ENCODE data around the gene RBP2.

The RBP2 gene

DNA sequence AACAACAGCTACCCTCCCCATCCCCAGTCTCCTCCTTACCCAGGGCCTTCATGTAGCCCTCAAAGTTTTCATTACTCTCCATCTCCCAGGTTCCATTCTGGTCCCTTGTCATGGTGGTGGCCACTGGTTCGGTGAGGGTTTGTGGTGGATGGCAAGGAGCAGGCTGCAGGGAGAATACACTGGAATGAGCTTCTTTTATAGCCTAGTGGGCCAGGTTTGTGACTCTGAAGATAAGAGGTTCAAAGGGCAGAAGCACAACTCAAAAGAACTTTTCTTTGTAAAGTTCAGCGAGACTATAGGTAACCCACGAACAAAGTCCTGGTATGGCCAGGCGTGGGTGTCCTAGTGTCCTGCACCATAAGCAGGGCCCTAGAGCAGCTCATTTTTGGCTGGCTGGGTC is at the start of gene RBP2:
Gene RBP2, minus strand, starts transcription at position 169 of the 400 bp plus-strand sequence. Its CDS starts 57 bp downstream, at position 112.
- DNase-seq: no peak

DNA sequence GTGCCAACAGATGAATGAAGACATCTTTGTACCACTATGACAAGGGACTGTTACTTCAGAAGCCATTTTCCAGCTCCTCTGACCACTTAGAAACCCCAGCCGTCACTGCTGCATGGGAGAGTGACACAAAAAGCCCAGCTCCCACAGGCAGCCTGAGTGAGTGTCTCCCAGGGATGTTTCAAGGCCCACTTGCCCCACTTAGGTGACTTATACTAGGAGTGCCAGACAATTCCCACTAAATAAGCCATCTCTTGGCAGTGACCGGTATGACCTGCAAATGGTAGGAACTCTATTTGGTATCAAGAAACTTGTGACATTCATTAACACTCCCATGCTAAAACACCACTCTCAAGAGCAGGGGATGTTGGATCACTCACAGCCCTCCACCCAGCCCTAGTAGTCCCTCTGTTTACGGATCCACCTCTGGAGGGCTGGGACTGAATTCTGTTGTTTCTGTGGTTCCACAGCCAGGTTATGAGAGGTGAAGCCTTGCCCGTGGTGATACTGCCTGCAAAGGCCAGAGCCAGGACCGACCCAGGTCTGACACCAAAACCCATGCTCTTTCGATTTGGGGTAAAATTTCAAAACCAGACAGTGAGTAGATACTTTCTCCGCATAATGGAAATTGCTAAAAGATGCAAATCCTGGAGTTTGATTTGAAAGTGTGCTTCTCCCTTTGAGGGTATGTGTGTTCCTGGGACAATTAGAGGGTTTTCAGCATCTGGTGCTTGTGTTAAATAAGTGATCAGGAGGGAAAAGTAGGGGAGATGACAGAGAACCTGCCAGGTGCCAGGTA is 48.7 kb upstream of the RBP2 start:
- no peak for DNase-seq

DNA sequence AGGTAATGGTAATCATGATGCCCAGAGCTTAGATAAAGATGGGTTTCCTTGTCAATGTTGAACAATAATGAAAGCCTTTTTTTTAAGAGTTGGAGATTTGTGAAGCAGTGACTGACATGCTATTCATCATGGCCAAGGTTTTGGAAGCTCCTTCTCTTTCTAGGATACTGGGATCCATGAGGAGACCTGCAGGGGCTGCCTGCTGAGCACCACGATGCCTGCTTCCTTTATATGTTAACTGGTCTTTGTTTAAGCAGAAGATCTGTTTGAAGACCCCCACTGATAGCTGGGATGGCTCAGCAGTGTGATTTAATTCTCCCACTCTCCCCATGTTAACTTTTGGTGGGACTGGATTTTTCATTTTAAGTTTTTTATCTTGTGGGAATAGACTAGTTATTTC is 47.4 kb upstream of the RBP2 start:
- no peak for DNase-seq

DNA sequence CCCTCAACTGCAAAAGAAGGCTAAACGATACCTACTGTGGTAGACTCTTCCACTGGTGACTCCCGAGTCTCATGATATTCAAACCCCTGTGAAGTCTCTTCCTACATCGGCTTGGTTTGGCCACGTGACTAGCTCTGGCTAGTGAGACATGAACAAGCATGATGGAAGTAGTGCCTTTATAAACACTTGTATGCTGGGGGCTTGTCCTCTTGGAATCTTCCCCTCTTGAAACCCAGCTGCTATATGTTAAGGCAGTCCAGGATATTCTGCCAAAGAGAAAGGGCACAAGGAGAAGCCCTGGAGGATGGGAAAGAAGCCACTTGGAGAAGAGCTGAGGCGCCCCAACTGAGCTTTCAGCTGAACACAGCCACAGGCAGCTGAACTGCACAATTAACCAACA is 46.9 kb upstream of the RBP2 start:
- no peak for DNase-seq

DNA sequence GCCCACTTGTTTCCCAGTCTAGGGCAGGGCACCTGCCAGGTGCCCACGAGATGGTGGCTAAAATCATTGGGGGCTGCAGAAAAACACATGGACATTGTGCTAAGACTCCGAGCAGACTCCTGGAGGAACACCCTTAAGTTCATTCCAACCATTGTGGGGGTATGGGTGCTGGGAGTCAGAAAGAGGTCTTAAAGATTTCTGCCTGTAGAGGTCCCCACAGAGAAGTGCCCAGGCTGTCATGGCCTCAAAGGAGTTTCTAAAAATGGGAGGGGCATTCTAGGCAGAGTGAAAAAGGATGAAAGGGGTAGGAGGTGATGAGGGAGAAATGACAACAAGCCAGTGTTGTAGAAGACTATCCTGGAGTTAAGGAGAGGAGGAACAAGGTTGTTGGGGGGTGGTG is 46.1 kb upstream of the RBP2 start:
- DNase-seq: no peak

DNA sequence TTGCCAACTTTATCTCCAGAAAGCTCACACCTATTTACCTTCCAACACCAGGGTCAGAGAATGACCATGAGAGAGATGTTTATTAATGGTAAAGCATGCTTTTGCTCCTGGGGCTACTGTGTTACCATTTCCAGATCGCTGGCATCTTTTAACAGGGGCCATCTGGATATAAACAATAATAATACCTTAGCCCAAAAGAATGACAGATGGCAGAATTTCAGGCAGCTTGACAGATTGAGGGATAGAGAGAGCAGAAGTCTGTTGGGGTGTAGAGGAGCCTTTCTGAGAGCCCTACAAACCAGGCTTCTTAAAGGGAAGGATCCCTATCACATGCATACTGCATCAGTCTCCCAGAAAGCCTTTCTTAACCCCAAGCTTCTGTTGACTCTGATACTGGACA is 45.5 kb upstream of the RBP2 start:
- DNase-seq: no peak

DNA sequence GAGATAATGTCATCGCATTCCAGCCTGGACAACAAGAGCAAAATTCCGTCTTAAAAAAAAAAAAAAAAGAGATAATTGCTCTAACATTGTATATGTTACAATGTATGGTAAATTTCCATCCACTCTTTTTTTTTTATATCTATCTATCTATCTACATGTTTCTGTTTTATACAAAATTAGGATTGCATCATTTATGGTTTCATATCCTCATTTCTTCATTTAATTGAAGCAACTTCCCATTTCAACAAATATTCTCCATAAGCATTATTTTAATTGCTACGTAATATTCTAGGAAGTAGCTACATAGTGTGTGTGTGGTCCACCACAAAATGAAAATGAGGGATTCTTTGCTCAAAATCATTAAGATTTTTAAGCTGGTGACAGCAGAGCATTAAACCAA is 44.8 kb upstream of the RBP2 start:
- no peak for DNase-seq

DNA sequence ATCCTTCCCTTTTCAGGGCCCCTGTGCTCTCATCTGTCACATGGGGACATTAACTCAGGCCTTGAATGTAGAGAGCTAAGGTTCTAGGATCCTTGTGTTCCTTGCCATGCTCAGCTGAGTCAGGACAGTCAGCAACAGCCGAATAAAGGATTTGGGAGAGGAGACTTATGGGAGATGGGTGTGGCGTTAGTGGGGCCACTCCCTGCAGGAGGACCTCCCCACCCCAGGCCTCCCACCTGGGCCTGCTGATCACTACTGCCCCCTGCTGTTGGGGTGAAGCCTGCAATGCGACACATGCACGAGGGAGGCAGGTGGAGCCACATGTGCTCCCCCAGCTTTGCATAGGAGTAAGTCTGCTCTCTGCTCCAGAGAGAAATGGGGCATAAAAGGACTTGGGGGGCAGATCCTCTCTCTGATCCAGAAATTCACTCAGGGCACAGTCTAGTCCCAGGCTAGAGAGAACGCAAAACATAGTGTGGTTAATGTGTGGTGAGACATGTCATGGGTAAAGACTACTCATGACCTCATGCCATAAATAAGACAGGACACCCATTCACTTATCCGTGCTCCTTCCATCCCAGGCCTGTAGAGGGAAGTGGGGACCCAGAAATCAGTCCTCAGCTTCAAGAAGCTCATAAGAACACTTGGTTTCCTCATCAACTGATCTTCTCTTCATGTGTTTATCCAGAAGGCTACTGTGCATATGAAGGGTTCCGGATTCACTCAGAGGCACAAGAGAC is 43.9 kb upstream of the RBP2 start:
- DNase-seq: no peak

DNA sequence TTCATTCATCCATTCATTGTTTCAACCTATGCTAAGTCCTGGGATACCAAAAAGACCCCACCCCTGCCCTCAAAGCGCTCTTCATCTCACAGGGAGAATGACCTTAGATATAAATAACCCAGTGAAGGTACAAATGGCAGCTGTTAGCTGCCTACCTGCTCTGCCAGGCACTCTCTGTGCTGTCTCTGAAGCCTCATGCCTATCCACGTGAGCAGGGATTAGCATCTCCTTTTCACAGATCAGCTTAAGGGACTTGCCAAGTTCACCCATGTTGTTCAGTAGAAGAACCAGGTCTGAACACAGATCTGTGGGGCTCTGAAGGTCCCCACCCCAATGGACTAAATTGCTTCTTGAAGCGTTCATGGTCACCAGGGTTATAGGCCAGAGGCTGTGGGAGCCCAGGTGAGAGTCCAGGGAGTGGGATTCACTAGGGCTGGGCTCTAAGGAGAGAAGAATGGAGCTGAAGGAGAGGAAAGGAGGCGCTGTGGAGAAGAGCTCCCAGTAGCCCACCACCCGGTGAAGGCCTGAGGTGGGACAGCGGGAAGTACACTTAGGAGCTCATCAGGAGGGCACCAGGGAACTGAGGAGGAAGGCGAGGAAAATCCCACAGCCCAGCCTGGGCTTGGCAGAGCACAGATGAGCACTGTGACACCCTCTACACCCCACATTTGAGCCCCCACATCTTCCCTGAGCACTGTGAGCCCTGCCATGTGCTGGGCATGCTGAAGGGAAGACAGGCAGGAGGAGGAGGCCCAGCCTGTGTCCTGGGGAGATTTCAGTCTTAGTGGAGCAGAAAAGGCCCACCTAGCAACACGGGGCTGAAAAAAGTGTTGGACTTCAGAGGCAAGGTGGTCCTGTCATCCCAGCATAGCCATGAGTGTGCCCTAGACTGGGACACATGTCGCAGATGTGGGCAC is 42.9 kb upstream of the RBP2 start:
- DNase-seq: no peak

DNA sequence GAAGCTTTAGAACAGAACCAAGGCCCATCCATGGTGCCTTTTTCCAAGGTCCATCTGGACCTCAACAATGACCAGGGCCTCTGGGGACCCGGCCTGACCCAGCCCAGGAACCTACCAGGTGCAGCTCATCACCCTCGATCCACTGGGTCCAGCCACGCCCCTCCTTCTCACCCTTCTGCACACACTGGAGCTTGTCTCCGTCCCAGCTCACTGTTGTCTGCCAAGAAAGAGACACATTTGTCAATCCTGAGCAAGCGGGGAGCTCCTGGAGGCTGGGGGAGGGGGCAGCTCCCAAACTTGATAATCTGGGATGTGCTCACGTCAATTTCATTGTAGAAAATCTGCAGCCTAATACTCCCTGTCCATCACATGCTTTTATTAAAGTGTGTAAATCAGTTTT is 42.0 kb upstream of the RBP2 start:
- no peak for DNase-seq

DNA sequence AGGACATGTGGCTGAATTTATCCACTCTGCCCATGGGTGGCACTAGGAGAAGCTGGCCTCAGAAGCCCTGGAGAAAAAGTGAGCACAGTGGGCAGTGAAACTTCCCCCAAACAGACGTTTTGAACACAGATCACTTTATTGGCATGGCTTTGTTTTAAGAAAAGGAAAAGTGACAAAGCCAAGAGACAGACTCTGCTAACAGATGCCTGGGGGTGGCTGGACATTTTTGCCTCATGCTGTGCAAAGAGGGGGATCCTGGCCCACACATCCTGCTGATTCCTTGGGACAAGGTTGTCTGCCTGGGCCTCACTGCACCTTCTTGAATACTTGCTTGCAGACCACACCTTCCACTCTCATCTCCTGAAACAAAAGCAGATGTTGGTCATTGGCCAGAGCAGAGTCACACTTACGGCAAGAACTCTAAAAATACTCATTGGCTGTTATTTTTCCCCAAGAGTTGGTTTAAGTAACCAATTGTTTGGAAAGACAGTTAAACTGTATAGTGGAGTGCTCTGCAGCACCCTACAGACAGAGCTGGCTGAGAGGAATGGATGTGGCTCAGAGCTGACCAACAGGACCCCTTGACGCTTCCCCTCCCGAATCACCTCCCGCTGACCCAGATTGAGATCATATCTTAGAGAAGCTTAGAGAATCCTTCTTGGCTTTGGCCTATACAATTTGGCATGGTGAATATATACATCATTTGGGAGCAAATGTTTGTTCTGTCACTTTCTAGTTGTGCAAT is 41.2 kb upstream of the RBP2 start:
- no peak for DNase-seq

DNA sequence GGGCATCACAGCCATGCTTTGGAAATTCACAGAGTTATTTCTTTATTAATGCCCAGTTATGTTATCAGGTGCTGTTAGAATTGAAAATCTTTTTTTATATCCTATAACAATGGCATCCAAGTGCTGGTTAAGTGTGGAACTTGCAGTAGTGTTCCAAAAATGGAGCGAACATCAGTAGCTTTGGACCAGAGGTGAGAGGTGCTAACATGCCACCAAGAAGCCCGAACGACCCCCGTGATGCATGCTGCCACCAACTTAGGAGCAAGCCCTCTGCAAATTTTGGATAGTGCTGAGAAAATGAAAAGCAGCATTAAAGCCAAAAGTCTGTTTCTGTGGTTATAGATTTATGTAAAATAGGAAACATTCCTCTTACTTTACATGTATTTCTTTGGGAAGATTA is 38.4 kb upstream of the RBP2 start:
- no peak for DNase-seq

DNA sequence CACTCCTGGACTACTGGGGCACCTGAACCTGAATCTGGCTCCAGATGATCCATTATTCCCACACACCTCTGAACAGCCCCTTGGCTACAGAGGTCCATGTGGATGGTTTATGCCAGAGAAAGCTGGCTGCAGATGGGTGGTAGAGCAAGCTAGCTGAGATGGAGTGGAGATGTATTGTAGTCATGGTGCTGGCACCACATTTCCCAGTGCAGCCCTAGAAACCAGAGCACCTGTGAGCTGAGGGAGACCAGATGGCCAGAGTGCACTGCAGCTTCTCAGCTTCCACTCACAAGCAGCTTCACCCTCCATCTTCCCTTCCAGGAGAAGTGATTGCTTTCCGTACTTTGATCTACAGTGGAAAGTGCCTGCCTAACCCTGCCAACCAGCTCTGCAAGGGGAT is 33.3 kb upstream of the RBP2 start:
- DNase-seq: no peak

DNA sequence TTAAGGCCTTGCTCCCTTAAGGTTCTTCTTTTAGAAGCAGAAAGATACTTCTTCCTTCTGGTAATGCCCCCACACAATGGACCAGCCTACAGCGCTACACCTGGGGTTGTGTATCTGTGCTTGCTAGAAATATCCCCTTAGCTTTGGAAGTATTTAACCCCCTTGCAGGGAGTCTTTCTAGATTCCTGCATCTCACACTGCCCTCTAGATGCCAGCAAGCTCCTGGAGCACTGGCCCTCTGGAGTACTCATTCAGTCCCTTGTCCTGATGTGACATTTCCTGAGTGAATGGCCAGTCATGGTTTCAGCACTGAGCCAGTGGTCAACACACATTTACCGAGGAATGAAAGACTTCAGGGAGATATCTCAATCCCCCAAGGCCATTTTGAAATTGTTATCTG is 30.4 kb upstream of the RBP2 start:
- no peak for DNase-seq

DNA sequence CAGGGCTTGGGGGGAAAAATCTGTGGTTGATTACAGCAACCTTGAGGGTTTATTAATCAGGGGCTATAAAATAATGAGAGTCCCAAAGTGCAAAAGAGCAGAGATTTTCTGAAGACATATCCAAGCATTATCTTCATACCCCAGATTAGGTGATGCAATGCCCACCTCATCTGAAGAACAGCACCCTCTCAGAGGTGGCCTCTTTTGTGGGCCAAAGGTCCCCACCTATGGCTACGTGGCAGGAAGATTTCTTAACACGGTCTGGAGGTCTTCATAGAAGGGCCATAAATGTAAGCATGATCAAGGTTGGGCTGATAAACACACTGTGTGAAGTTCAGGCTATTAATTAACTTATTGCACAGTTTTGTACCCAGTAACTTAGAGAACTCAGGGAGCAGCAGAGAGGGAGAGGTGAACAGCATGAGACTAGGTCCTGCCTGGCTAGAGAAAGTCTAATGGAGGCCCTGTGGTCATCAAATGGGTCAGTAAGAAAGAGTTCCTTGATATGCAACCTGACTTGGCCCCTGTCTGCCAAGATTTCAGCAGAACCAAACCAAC is 29.6 kb upstream of the RBP2 start:
- DNase-seq: no peak

DNA sequence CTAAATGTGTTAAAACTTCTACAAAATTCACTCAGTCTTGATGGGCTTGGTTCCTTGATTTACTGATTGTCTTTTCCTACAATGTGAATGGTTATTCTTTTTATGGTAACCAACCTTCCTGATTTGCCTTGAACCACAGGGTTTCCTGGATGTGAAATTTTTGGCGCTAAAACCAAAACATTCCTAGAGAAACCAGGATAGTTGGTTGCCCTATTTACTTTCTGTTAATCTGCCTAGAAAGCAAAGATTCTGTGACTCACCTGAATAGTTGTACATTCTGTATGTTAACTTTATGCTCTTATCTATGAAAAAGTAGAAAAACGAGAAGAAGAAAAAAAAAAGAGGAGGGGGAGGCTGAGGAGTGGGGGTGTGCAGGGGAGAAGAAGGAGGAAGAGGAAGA is 23.2 kb upstream of the RBP2 start:
- no peak for DNase-seq

DNA sequence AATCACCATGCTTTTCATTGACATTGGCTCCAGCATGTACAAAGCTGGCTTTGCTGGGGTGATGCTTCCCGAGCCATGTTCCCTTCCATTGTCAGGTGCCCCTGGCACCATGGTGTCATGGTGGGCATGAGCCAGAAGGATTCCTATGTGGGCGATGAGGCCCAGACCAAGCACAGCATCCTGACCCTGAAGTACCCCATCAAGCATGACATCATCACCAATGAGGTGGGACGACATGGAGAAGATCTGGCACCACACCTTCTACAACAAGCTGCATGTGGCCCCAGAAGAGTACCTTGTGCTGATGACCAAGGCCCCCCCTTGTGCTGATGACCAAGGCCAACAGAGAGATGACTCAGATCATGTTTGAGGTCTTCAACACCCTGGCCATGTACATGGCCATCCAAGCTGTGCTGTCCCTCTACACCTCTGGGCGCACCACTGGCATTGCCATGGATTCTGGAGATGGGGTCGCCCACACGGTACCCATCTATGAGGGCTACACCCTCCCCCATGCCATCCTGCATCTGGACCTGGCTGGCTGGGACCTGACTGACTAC is 17.6 kb upstream of the RBP2 start:
- no peak for DNase-seq

DNA sequence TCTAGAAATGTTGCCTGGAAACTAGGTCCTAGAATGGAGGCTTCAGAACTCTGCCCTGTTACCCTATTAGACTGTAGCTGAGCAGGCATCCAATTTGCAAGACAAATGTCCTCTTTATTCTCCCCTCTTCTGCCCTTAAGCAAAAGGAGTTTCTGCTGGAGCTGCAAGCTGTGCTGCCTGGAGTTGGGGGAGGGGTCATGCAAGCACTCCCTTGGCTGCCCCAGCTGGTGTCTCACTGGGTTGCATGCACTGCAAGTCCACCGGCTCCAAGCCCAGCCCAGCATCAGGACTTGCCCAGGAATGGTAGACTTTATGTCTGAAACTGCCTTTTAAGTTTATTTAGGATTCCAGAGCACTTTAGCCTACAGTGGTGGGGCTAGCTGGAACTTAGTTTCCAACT is 15.7 kb upstream of the RBP2 start:
- no peak for DNase-seq

DNA sequence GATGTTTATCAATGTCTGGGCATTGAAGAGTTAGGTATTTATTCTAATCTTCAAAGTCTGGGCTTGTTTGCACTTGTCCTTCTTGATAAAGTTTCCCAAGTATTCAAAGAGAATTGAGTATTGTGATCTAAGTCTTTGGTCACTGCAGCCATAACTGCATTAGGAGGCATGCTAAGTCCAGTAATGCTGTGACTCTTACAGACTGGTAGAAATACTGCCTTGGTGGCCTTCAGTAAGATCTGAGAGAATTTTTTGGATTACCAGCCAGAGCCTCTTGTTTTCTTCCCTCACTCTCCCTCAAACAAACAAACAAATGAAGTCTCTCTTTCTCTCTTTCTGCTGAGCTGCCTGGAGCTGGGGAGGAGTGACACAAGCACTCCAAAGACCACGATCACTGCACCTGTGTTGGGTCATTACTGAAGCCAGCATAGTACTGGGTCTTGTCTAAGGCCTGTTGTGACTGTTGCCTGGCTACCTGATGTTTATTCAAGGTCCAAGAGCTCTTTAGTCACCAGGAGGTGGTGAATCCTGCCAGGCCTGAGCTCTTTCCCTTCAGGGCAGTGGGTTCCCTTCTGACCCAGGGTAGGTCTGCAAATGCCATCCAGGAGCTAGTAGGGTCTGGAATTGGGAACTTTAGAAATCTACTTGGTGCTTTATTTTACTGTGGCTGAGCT is 14.8 kb upstream of the RBP2 start:
- DNase-seq: no peak

DNA sequence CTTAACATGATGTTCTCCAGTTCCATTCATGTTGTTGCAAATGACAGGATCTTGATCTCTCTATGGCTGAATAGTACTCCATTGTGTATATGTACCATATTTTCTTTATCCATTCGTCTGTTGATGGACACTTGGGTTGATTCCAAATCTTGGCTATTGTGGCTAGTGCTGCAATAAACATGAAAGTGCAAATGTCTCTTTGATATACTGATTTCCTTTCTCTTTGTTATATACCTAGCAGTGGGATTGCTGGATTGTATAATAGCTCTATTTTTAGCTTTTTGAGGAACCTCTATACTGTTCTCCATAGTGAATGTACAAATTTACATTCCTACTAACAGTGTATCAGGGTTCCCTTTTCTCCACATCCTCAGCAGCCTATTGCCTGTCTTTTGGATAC is 5.9 kb upstream of the RBP2 start:
- DNase-seq: no peak

DNA sequence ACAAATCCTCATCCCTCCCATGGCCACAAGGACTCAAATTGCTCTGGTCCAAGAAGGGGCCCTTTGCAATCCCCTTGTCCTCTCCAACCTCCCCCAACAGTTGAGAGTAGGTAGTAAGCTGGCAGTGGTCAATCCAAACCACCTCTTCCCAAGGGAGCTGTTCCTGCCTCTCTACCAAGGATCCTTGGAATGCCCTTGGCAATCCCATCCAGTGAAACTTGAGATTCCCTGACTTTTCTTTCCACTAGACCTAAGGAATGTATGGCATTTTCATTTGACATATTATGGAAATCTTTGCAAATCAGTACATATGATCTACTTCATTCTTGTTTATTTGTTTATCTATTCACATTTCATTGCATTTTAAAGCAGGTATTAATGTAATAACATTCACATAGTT is 4.8 kb upstream of the RBP2 start:
- no peak for DNase-seq

DNA sequence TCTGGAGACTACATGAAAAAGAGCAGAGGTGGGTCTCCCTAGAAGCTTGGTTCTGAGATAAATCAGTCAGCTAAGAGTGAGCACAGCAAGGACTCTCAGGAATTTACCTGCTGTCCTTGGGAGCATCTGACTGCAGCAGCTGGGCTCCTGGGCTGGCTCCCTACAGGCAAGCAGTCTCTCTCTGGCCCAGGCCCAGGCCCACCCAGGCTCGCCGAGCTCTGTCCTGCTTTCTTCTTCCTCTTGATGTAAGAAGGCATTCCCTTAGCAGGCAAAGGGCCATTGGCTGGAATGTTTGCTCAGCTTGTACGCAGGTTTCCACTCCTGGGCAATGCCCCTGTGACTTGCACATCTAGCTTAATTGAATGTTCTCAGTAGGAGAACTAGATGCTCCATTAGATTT is 4.3 kb upstream of the RBP2 start:
- no peak for DNase-seq
